Measurements from ENCODE around the gene TTC12.

GRCh38 chr11:113398669-113399430 lies 84.5 kb downstream of the TTC12 start:
- no peak for TF ChIP-seq CTCF (IDR thresholded peaks at IDR 0.05)
- no peak for TF ChIP-seq POLR2A (IDR thresholded peaks at IDR 0.05)

Data from vagina (tissue), 2 donors.